Right lobe of liver (tissue), 4 donors: ENCODE data around the gene ISLR2.
"Not testable (repeated sequence)": the region's sequence is repeated elsewhere in the genome, so short reads cannot be mapped to it uniquely, and the experiment has no call there.

Experiments used
- POLR2A ChIP-seq: fragments of 450-650 bp; IDR thresholded peaks from one replicate; pipeline ENCODE4 v1.6.1; 2017; ENCODE audit warnings: antibody characterized with exemption, mild to moderate bottlenecking
- TF ChIP-seq, protein P1 (sequence below), 4 donors: fragments of 200-600 bp in 3 of 4; fragments of 450-650 bp in 1 of 4; IDR thresholded peaks; one replicate each; pipeline versions ENCODE4 v1.5.1 to v1.8.0; 2016 to 2022; ENCODE audit warnings: antibody characterized with exemption in 4 of 4, mild to moderate bottlenecking in 2 of 4
- donor health status: DM: no; HTN: no; CAD: no.
- donor health status: DM: no; HTN: no; CAD: no.
- donor health status: DM: no; HTN: yes; CAD: no.

DNA sequence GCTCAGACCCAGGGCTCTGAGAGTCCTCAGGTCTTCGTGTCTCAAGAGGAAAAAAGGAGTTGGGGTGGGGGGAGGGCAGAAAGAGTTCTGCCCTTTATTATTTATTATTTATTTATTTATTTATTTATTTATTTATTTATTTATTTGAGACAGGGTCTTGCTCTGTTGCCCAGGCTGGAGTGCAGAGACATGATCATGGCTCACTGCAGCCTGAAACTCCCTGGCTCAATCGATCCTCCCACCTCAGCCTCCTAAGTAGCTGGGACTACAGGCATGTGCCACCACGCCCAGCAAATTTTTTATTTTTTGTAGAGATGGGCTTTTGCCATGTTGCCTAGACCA is 31.8 kb downstream of the ISLR2 start:
- TF ChIP-seq, protein P1, sequence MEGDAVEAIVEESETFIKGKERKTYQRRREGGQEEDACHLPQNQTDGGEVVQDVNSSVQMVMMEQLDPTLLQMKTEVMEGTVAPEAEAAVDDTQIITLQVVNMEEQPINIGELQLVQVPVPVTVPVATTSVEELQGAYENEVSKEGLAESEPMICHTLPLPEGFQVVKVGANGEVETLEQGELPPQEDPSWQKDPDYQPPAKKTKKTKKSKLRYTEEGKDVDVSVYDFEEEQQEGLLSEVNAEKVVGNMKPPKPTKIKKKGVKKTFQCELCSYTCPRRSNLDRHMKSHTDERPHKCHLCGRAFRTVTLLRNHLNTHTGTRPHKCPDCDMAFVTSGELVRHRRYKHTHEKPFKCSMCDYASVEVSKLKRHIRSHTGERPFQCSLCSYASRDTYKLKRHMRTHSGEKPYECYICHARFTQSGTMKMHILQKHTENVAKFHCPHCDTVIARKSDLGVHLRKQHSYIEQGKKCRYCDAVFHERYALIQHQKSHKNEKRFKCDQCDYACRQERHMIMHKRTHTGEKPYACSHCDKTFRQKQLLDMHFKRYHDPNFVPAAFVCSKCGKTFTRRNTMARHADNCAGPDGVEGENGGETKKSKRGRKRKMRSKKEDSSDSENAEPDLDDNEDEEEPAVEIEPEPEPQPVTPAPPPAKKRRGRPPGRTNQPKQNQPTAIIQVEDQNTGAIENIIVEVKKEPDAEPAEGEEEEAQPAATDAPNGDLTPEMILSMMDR (IDR thresholded peaks at IDR 0.05), result not testable (repeated sequence)
- TF ChIP-seq POLR2A, result not testable (repeated sequence)
